B cell (primary cell): ENCODE measurements around the gene CSTF1.

Experiments
- EZH2 ChIP-seq: IDR thresholded peaks from 2 replicates; pipeline ENCODE4 v1.6.1; 2012; ENCODE audit warnings: borderline replicate concordance, low read depth, mild to moderate bottlenecking, moderate library complexity, low read length; ENCODE audit not compliant: insufficient read depth, poor library complexity, severe bottlenecking
- TF ChIP-seq, protein P1 (sequence below): fragments of 200-600 bp; IDR thresholded peaks from one replicate; pipeline ENCODE4 v1.8.0; 2022; ENCODE audit warnings: antibody characterized with exemption, mild to moderate bottlenecking

DNA sequence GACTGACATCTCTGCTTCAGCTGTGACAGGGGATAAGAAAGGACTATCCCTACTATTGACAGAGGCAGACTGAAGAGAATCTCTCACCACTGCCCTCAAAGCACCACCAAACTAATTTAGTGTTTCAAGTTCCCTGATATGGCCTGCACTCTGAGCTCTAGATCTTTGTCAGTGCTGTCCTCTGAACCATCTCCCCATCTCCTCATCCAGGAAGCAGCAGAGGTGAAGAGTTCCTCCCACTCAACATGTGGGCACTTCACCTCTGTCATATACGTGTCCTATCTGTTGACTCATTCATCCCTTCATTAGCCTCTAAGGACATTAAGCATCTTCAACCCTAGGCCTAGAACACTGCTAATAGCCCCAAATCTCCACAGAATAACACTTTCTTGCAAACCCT, 19.6 kb upstream of the CSTF1 start:
- TF ChIP-seq, protein P1, sequence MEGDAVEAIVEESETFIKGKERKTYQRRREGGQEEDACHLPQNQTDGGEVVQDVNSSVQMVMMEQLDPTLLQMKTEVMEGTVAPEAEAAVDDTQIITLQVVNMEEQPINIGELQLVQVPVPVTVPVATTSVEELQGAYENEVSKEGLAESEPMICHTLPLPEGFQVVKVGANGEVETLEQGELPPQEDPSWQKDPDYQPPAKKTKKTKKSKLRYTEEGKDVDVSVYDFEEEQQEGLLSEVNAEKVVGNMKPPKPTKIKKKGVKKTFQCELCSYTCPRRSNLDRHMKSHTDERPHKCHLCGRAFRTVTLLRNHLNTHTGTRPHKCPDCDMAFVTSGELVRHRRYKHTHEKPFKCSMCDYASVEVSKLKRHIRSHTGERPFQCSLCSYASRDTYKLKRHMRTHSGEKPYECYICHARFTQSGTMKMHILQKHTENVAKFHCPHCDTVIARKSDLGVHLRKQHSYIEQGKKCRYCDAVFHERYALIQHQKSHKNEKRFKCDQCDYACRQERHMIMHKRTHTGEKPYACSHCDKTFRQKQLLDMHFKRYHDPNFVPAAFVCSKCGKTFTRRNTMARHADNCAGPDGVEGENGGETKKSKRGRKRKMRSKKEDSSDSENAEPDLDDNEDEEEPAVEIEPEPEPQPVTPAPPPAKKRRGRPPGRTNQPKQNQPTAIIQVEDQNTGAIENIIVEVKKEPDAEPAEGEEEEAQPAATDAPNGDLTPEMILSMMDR: no peak
- TF ChIP-seq EZH2: no peak
